GM13976 (cell line): ENCODE results near the gene FAM181B.

ENCODE experiments used
- DNase-seq: peaks from one replicate; pipeline ENCODE4 v3.0.0; 2012; ENCODE audit warnings: low spot score
- CTCF ChIP-seq: IDR thresholded peaks from 2 replicates; pipeline ENCODE4 v1.5.1; 2012; ENCODE audit warnings: borderline replicate concordance, mild to moderate bottlenecking; ENCODE audit not compliant: insufficient read depth; ENCODE audit errors: extremely low read depth, missing control alignments, control extremely low read depth
- in situ Hi-C: fragments of 300-500 bp; cut with MboI; formaldehyde crosslinking; loops from one replicate; pipeline ENCODE4 v1.12.0; 2022; ENCODE audit warnings: low sequenced_read_pairs, mixed read lengths, inconsistent platforms; ENCODE audit not compliant: unreplicated experiment

The FAM181B gene

GRCh38 chr11:82730286-82730685, 3.4 kb downstream of the FAM181B start:
- TF ChIP-seq CTCF = no peak
- DNase-seq = no peak
- in situ Hi-C loops = no loop called here

- in situ Hi-C loops = loop anchor here (25.0 kb wide), 3 partner anchors 138 to 1088 kb away; no protein-coding TSS in a partner anchor
- no peak for TF ChIP-seq CTCF
- DNase-seq = no peak
Measured at GRCh38 chr11:82724026-82724425, 9.6 kb downstream of the FAM181B start.

- no peak for DNase-seq
- no peak for TF ChIP-seq CTCF
- in situ Hi-C loops = loop anchor here (25.0 kb wide), 3 partner anchors 140 to 1090 kb away; no protein-coding TSS in a partner anchor
Measured at GRCh38 chr11:82722231-82722630, 11.4 kb downstream of the FAM181B start.

- TF ChIP-seq CTCF = no peak
- no peak for DNase-seq
- in situ Hi-C loops = loop anchor here (25.0 kb wide), 3 partner anchors 142 to 1092 kb away; no protein-coding TSS in a partner anchor
Measured at GRCh38 chr11:82720267-82721065, 13.2 kb downstream of the FAM181B start.

GRCh38 chr11:82719361-82720105, 14.1 kb downstream of the FAM181B start:
- DNase-seq = no peak
- in situ Hi-C loops = loop anchor here (25.0 kb wide), 3 partner anchors 143 to 1093 kb away; no protein-coding TSS in a partner anchor

More at GRCh38 chr11:82719361-82720105, 14.1 kb downstream of the FAM181B start:
- no peak for TF ChIP-seq CTCF
